ENCODE results near the gene RALGAPA2. TPM values are rescaled to one million over a fixed set of nuclear protein-coding genes. Genes with fewer than 3 reads are reported as not detected.

RALGAPA2 gene
- total RNA-seq, 1 experiment from 2014 or later: 26.3 TPM

GRCh38 chr20:20580139-20580538, 132.3 kb downstream of the RALGAPA2 start:
- H3K27me3 Mint-ChIP-seq (ENCODE audit: unreplicated experiment): no peaks in the 10 kb centered on the region
- no peak for DNase-seq
- intact Hi-C loops (cut with micrococcal nuclease; ENCODE audit: unreplicated experiment): no loop called here
- no peak overlapping the region for H3K27ac Mint-ChIP-seq (ENCODE audit: unreplicated experiment)
- no peaks in the 10 kb centered on the region for H3K9me3 Mint-ChIP-seq (ENCODE audit: low read depth, unreplicated experiment)
- CTCF ChIA-PET: no interaction called here
- no peaks in the 10 kb centered on the region for H3K4me1 Mint-ChIP-seq (ENCODE audit: low read depth, unreplicated experiment)
- TF ChIP-seq CTCF (IDR thresholded peaks at IDR 0.05; ENCODE audit: unreplicated experiment): no peak
- peaks cover 7% of the 10 kb centered on the region for H3K36me3 Mint-ChIP-seq (ENCODE audit: insufficient read depth, unreplicated experiment)
- no TSS peak for BruUV-seq (replicated peaks)
- H3K4me3 Mint-ChIP-seq (ENCODE audit: low read depth, unreplicated experiment): no peak overlapping the region

GRCh38 chr20:20578838-20579237, 133.6 kb downstream of the RALGAPA2 start:
- BruUV-seq (replicated peaks): no TSS peak
- CTCF ChIA-PET: no interaction called here
- Mint-ChIP-seq H3K9me3 (ENCODE audit: low read depth, unreplicated experiment) (no peaks in the 10 kb centered on the region), H3K4me1 (ENCODE audit: low read depth, unreplicated experiment) (no peaks in the 10 kb centered on the region), H3K4me3 (ENCODE audit: low read depth, unreplicated experiment) (no peak overlapping the region), H3K27ac (ENCODE audit: unreplicated experiment) (no peak overlapping the region), H3K27me3 (ENCODE audit: unreplicated experiment) (no peaks in the 10 kb centered on the region), H3K36me3 (ENCODE audit: insufficient read depth, unreplicated experiment) (peaks cover 14% of the 10 kb centered on the region)
- DNase-seq: no peak
- TF ChIP-seq CTCF (IDR thresholded peaks at IDR 0.05; ENCODE audit: unreplicated experiment): no peak
- intact Hi-C loops (cut with micrococcal nuclease; ENCODE audit: unreplicated experiment): no loop called here

DNA sequence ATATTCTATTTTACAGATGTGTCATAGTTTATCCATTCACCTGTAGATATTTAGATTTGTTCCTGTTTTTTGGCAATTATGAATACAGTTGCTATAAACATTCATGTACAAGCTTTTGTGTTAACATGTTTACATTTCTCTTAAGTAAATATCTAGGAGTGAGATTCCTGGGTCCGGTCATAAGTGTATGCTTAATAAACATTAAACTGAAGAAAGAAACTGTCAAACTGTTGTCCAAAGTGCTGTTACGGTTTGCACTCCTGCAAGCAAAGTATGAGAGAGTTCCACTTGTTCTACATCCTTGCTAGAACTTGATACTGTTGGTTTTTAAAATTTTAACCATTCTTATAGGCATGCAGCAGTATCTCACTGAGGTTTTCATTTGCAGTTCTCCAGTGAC, 138.6 kb downstream of the RALGAPA2 start:
- Mint-ChIP-seq H3K27me3 (ENCODE audit: unreplicated experiment) (no peaks in the 10 kb centered on the region), H3K36me3 (ENCODE audit: insufficient read depth, unreplicated experiment) (peaks cover 9% of the 10 kb centered on the region), H3K27ac (ENCODE audit: unreplicated experiment) (no peak overlapping the region), H3K9me3 (ENCODE audit: low read depth, unreplicated experiment) (no peaks in the 10 kb centered on the region), H3K4me3 (ENCODE audit: low read depth, unreplicated experiment) (no peak overlapping the region), H3K4me1 (ENCODE audit: low read depth, unreplicated experiment) (no peaks in the 10 kb centered on the region)
- DNase-seq: no peak
- no peak for TF ChIP-seq CTCF (IDR thresholded peaks at IDR 0.05; ENCODE audit: unreplicated experiment)
- intact Hi-C loops (cut with micrococcal nuclease; ENCODE audit: unreplicated experiment): no loop called here
- no TSS peak for BruUV-seq (replicated peaks)
- CTCF ChIA-PET: no interaction called here

- H3K27ac Mint-ChIP-seq (ENCODE audit: unreplicated experiment): no peak overlapping the region
- intact Hi-C loops (cut with micrococcal nuclease; ENCODE audit: unreplicated experiment): no loop called here
- peaks cover 9% of the 10 kb centered on the region for H3K36me3 Mint-ChIP-seq (ENCODE audit: insufficient read depth, unreplicated experiment)
- H3K4me3 Mint-ChIP-seq (ENCODE audit: low read depth, unreplicated experiment): no peak overlapping the region
- no peak for TF ChIP-seq CTCF (IDR thresholded peaks at IDR 0.05; ENCODE audit: unreplicated experiment)
- no peaks in the 10 kb centered on the region for H3K27me3 Mint-ChIP-seq (ENCODE audit: unreplicated experiment)
- BruUV-seq (replicated peaks): no TSS peak
- CTCF ChIA-PET: no interaction called here
- no peaks in the 10 kb centered on the region for H3K9me3 Mint-ChIP-seq (ENCODE audit: low read depth, unreplicated experiment)
- H3K4me1 Mint-ChIP-seq (ENCODE audit: low read depth, unreplicated experiment): no peaks in the 10 kb centered on the region
- no peak for DNase-seq
These were observed 141.2 kb downstream of the RALGAPA2 start for GRCh38 chr20:20571068-20571780.

Measured in Calu3 (cell line).